Measurements from ENCODE around the gene COX10.

DNA sequence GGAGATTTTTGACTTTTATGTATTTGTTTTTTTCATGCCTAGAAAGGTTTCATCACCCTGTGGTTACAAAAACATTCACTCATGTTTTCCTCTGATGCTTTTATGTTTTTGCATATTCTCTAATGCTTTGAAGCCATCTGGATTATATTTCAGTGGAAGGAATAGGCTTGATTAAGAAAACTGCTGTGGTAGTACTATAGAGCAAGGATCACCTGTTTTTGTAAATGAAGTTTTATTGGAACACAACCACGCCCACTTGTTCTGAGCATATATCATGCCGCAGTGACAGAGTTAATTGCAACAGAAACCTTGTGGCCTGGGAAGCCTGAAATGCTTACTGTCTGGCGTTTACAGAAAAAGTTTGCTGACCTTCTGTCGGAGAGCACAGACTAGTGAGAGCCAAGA, 11.5 kb downstream of the COX10 start:
- TF ChIP-seq ZFP30 (CRISPR knock-in tag; IDR thresholded peaks at IDR 0.05) = no peak
- TF ChIP-seq ISL1 (CRISPR knock-in tag; IDR thresholded peaks at IDR 0.05) = no peak
